GM23248 (cell line): ENCODE measurements around the gene ERH. TPM values are rescaled to one million over a fixed set of nuclear protein-coding genes. Genes with fewer than 3 reads are reported as not detected.
A peak's percentile ranks its signal among the peaks of the same experiment; 100 is the strongest.
"Not testable (repeated sequence)": the region's sequence is repeated elsewhere in the genome, so short reads cannot be mapped to it uniquely, and the experiment has no call there.

Source experiments
- DNase-seq: peaks from one replicate; pipeline ENCODE4 v3.0.0-alpha.2; 2015
- H2AFZ ChIP-seq: fragments of 200-600 bp; sonication (generic); 2 replicates; pipeline ENCODE4 v1.6.1; 2016; ENCODE audit warnings: antibody characterized with exemption
- H3F3A ChIP-seq: fragments of 200-600 bp; sonication (generic); 2 replicates; pipeline ENCODE4 v1.6.1; 2016; ENCODE audit warnings: mild to moderate bottlenecking, antibody characterized with exemption, mixed run types; ENCODE audit not compliant: insufficient read depth
- H3K27ac ChIP-seq: fragments of 200-600 bp; sonication (generic); 2 replicates; pipeline ENCODE4 v1.5.1; 2016; ENCODE audit warnings: mild to moderate bottlenecking
- H3K27me3 ChIP-seq: fragments of 200-600 bp; sonication (generic); replicated peaks from 2 replicates; pipeline ENCODE4 v1.6.1; 2016; ENCODE audit warnings: mild to moderate bottlenecking; ENCODE audit not compliant: insufficient read depth
- H3K36me3 ChIP-seq: fragments of 200-600 bp; sonication (generic); 2 replicates; pipeline ENCODE4 v1.6.1; 2016; ENCODE audit warnings: low read depth, mild to moderate bottlenecking
- H3K4me1 ChIP-seq: fragments of 200-600 bp; sonication (generic); 2 replicates; pipeline ENCODE4 v1.6.1; 2016; ENCODE audit warnings: mild to moderate bottlenecking; ENCODE audit not compliant: insufficient read depth
- H3K4me2 ChIP-seq: fragments of 200-600 bp; sonication (generic); one replicate; pipeline ENCODE4 v1.6.1; 2016; ENCODE audit warnings: mild to moderate bottlenecking; ENCODE audit not compliant: unreplicated experiment
- H3K4me3 ChIP-seq: fragments of 200-600 bp; sonication (generic); 2 replicates; pipeline ENCODE4 v1.5.1; 2016; ENCODE audit warnings: mild to moderate bottlenecking
- H3K79me2 ChIP-seq: fragments of 200-600 bp; sonication (generic); 2 replicates; pipeline ENCODE4 v1.6.1; 2016; ENCODE audit warnings: mild to moderate bottlenecking; ENCODE audit not compliant: insufficient read depth
- H3K9ac ChIP-seq: fragments of 200-600 bp; sonication (generic); 2 replicates; pipeline ENCODE4 v1.6.1; 2016; ENCODE audit warnings: mild to moderate bottlenecking
- H3K9me2 ChIP-seq: fragments of 200-600 bp; sonication (generic); 2 replicates; pipeline ENCODE4 v1.6.1; 2016; ENCODE audit warnings: mixed run types, mild to moderate bottlenecking, moderate library complexity; ENCODE audit not compliant: insufficient read depth
- H3K9me3 ChIP-seq: fragments of 200-600 bp; sonication (generic); one replicate; pipeline ENCODE4 v1.6.1; 2017; ENCODE audit warnings: low read depth
- H4K20me1 ChIP-seq: fragments of 200-600 bp; sonication (generic); 2 replicates; pipeline ENCODE4 v1.6.0; 2016; ENCODE audit not compliant: insufficient read depth
- EZH2 ChIP-seq: fragments of 200-600 bp; sonication (generic); IDR thresholded peaks from 2 replicates; pipeline ENCODE4 v1.6.1; 2018; ENCODE audit warnings: antibody characterized with exemption, mild to moderate bottlenecking; ENCODE audit not compliant: insufficient read depth, poor library complexity, severe bottlenecking
- EZH2phosphoT487 ChIP-seq: fragments of 200-600 bp; sonication (generic); IDR thresholded peaks from 2 replicates; pipeline ENCODE4 v1.6.1; 2018; ENCODE audit warnings: antibody characterized with exemption, moderate library complexity, mild to moderate bottlenecking, low read depth; ENCODE audit not compliant: insufficient read depth
- WGBS, 2 experiments: methylation state at CpG; one replicate each; pipeline ENCODE4 v1.1.6; 2015 to 2017; ENCODE audit warnings: low lambda C conversion rate in 2 of 2, low coverage in 1 of 2; ENCODE audit errors: missing lambda C conversion rate in 2 of 2; 5-methylcytosine and 5-hydroxymethylcytosine counted together
- in situ Hi-C: fragments of 300-500 bp; cut with MboI; formaldehyde crosslinking; loops from 2 replicates; pipeline ENCODE4 v1.15.0; 2020
- polyA plus RNA-seq: library from polyadenylated mRNA; unstranded; fragments of >200 nt; fragmentation: Nextera tagmentation; extraction: Ambion mirVana; gene quantifications from 2 replicates; pipeline ENCODE4 v1.2.1, GENCODE V29; 2016
- total RNA-seq: library from RNA; depleted of rRNA; stranded (reverse); fragments of >200 nt; shearing (Covaris generic); gene quantifications from 2 replicates; pipeline ENCODE4 v1.2.3, GENCODE V29; 2014

The ERH gene
- total and polyA plus RNA-seq, 2 experiments from 2014 or later, result 70.4 to 136 TPM

DNA sequence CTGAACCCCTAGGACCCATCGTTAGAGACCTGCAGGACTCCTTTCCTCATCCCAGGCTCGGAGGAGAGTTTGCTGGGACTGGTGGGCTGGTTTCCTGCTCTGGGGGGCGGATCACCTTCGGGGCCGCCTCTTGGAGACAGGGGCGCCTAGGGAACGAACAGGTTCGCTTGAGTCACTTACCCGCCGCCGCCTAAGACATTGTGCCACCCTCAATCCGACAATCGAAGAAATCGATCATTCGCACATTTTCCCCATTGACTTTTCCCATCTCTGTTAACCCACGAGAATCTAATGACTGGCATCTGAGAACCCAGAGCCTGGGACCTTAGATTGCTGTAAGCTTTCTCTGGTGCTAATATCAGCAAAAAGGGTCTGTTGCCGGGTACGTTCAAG, 715 bp upstream of the ERH start:
- no peaks in the 10 kb centered on the region for H3K9me3 ChIP-seq
- peaks cover 17% of the 10 kb centered on the region; the same call in 1 of the 2 replicates for H3K36me3 ChIP-seq
- H3K79me2 ChIP-seq, result peaks cover 95% of the 10 kb centered on the region
- no peaks in the 10 kb centered on the region for H3F3A ChIP-seq
- in situ Hi-C loops, result no loop called here
- peaks cover 45% of the 10 kb centered on the region for H3K4me1 ChIP-seq
- no peaks in the 10 kb centered on the region; the same call in 1 of the 2 replicates for H4K20me1 ChIP-seq
- peak overlapping the region; percentile 82 for H2AFZ ChIP-seq
- H3K27ac ChIP-seq, result peak overlapping the region; percentile 87
- TF ChIP-seq EZH2phosphoT487 (no peak), EZH2 (no peak)
- DNase-seq, result no peak
- no peaks in the 10 kb centered on the region for H3K9me2 ChIP-seq
- WGBS, 2 experiments, result 0 to 2% methylated on average over 18 of the region's 18 CpGs
- no peaks in the 10 kb centered on the region for H3K27me3 ChIP-seq
- H3K4me3 ChIP-seq, result peak overlapping the region; percentile 95
- peak overlapping the region; percentile 99 for H3K9ac ChIP-seq
- peak overlapping the region; percentile 98 for H3K4me2 ChIP-seq

- WGBS, 2 experiments, result 86% methylated on average over 4 of the region's 4 CpGs
- Histone ChIP-seq H3K9me2 (no peaks in the 10 kb centered on the region), H3K4me3 (peak overlapping the region; percentile 95; the same call in 1 of the 2 replicates), H3K4me1 (peaks cover 31% of the 10 kb centered on the region), H4K20me1 (no peaks in the 10 kb centered on the region), H3K9me3 (no peaks in the 10 kb centered on the region), H2AFZ (no peak overlapping the region), H3K9ac (peak overlapping the region; percentile 99), H3K27ac (peak overlapping the region; percentile 22), H3K36me3 (peaks cover 43% of the 10 kb centered on the region), H3F3A (no peaks in the 10 kb centered on the region), H3K27me3 (no peaks in the 10 kb centered on the region), H3K79me2 (peaks cover 95% of the 10 kb centered on the region), H3K4me2 (peak overlapping the region; percentile 98)
- peak; percentile 13 for DNase-seq
- TF ChIP-seq EZH2phosphoT487, result no peak
- TF ChIP-seq EZH2, result no peak
- in situ Hi-C loops, result no loop called here
Observed at GRCh38 chr14:69395929-69396328, 2.2 kb downstream of the ERH start.

- peaks cover 100% of the 10 kb centered on the region for H3K79me2 ChIP-seq
- H3K27ac ChIP-seq, result peak overlapping the region; percentile 18; the same call in 1 of the 2 replicates
- no peaks in the 10 kb centered on the region for H3K9me3 ChIP-seq
- H3F3A ChIP-seq, result no peaks in the 10 kb centered on the region
- no peak overlapping the region for H2AFZ ChIP-seq
- no peak for DNase-seq
- no peak overlapping the region for H3K4me3 ChIP-seq
- TF ChIP-seq EZH2 (no peak), EZH2phosphoT487 (no peak)
- H3K4me1 ChIP-seq, result peaks cover 16% of the 10 kb centered on the region
- in situ Hi-C loops, result no loop called here
- H4K20me1 ChIP-seq, result peaks cover 11% of the 10 kb centered on the region; the same call in 1 of the 2 replicates
- peaks cover 66% of the 10 kb centered on the region for H3K36me3 ChIP-seq
- H3K9me2 ChIP-seq, result no peaks in the 10 kb centered on the region
- WGBS, 2 experiments, result 81 to 84% methylated on average over 3 of the region's 3 CpGs
- no peak overlapping the region for H3K4me2 ChIP-seq
- no peaks in the 10 kb centered on the region for H3K27me3 ChIP-seq
- H3K9ac ChIP-seq, result no peak overlapping the region
Observed at GRCh38 chr14:69392481-69392880, 5.6 kb downstream of the ERH start.

- H3K9ac ChIP-seq, H3F3A ChIP-seq, H2AFZ ChIP-seq, H3K4me3 ChIP-seq, in situ Hi-C loops, H3K9me3 ChIP-seq, H3K9me2 ChIP-seq, H3K27me3 ChIP-seq, H3K4me1 ChIP-seq, H3K4me2 ChIP-seq: not testable (repeated sequence)
- Histone ChIP-seq H3K27ac (peak overlapping the region; percentile 18; the same call in 1 of the 2 replicates), H3K79me2 (peaks cover 100% of the 10 kb centered on the region), H4K20me1 (peaks cover 11% of the 10 kb centered on the region; the same call in 1 of the 2 replicates), H3K36me3 (peaks cover 75% of the 10 kb centered on the region)
- WGBS, 2 experiments, result 65 to 75% methylated on average over 8 of the region's 8 CpGs
- DNase-seq, result peak; percentile 58
Observed at GRCh38 chr14:69391400-69391799, 6.7 kb downstream of the ERH start.

- no peaks in the 10 kb centered on the region for H3K9me3 ChIP-seq
- H4K20me1 ChIP-seq, result peaks cover 11% of the 10 kb centered on the region; the same call in 1 of the 2 replicates
- H3K4me1 ChIP-seq, result no peaks in the 10 kb centered on the region
Observed at GRCh38 chr14:69387311-69387710, 10.8 kb downstream of the ERH start.

More at GRCh38 chr14:69387311-69387710, 10.8 kb downstream of the ERH start:
- H3K36me3 ChIP-seq, result peaks cover 69% of the 10 kb centered on the region
- peak; percentile 27 for DNase-seq
- no peaks in the 10 kb centered on the region for H3K9me2 ChIP-seq
- no peak overlapping the region for H3K9ac ChIP-seq
- H3K27ac ChIP-seq, result no peak overlapping the region
- no peaks in the 10 kb centered on the region for H3F3A ChIP-seq
- 83 to 90% methylated on average over 3 of the region's 3 CpGs for WGBS, 2 experiments
- H3K27me3 ChIP-seq, result no peaks in the 10 kb centered on the region
- in situ Hi-C loops, result no loop called here
- no peak overlapping the region for H3K4me2 ChIP-seq
- no peak overlapping the region for H3K4me3 ChIP-seq
- TF ChIP-seq EZH2, result no peak
- no peak for TF ChIP-seq EZH2phosphoT487
- H3K79me2 ChIP-seq, result peaks cover 100% of the 10 kb centered on the region
- no peak overlapping the region for H2AFZ ChIP-seq
